SK-N-SH treated with all-trans-retinoic acid at 6 μM for 48 hours (cell line): ENCODE data around the gene DEPDC5.
"Not testable (repeated sequence)": the region's sequence is repeated elsewhere in the genome, so short reads cannot be mapped to it uniquely, and the experiment has no call there.

ENCODE experiments used
- ATAC-seq: fragments of 200-7000 bp; cut with Tn5 transposase; 3 replicates; pipeline ENCODE4 v1.9.1; 2020; ENCODE audit warnings: mild to moderate bottlenecking, moderate library complexity
- CSDC2 ChIP-seq: fragments of 250-450 bp; sonication (Bioruptor Pico); IDR thresholded peaks from 2 replicates; pipeline ENCODE4 v1.5.0; 2020; ENCODE audit warnings: mild to moderate bottlenecking, moderate library complexity
- ESRRG ChIP-seq: fragments of 250-450 bp; sonication (Bioruptor Pico); IDR thresholded peaks from 2 replicates; pipeline ENCODE4 v1.6.1; 2021; ENCODE audit warnings: mild to moderate bottlenecking
- GLIS3 ChIP-seq: fragments of 250-450 bp; sonication (Bioruptor Pico); IDR thresholded peaks from 2 replicates; pipeline ENCODE4 v1.5.0; 2020; ENCODE audit warnings: mild to moderate bottlenecking, moderate library complexity
- ISL1 ChIP-seq: fragments of 250-450 bp; sonication (Bioruptor Pico); IDR thresholded peaks from 2 replicates; pipeline ENCODE4 v2.1.2; 2022; ENCODE audit warnings: mild to moderate bottlenecking, moderate library complexity
- OSR1 ChIP-seq: fragments of 250-450 bp; sonication (Bioruptor Pico); IDR thresholded peaks from 2 replicates; pipeline ENCODE4 v1.8.0; 2022; ENCODE audit warnings: moderate library complexity, mild to moderate bottlenecking, inconsistent platforms
- PPARA ChIP-seq: fragments of 250-450 bp; sonication (Bioruptor Pico); IDR thresholded peaks from 2 replicates; pipeline ENCODE4 v1.5.0; 2020; ENCODE audit warnings: mild to moderate bottlenecking, borderline replicate concordance
- SNAI2 ChIP-seq: fragments of 250-450 bp; sonication (Bioruptor Pico); IDR thresholded peaks from 2 replicates; pipeline ENCODE4 v1.5.0; 2020; ENCODE audit warnings: mild to moderate bottlenecking, moderate library complexity
- TCF4 ChIP-seq: fragments of 250-450 bp; sonication (Bioruptor Pico); IDR thresholded peaks from 2 replicates; pipeline ENCODE4 v1.8.0; 2021; ENCODE audit warnings: mild to moderate bottlenecking, moderate library complexity, borderline replicate concordance
- TOX ChIP-seq: fragments of 250-450 bp; sonication (Bioruptor Pico); IDR thresholded peaks from 2 replicates; pipeline ENCODE4 v1.8.0; 2021; ENCODE audit warnings: mild to moderate bottlenecking, moderate library complexity, borderline replicate concordance
- ZC3H10 ChIP-seq: fragments of 250-450 bp; sonication (Bioruptor Pico); IDR thresholded peaks from 2 replicates; pipeline ENCODE4 v1.5.1; 2021; ENCODE audit warnings: mild to moderate bottlenecking, moderate library complexity
- ZFP3 ChIP-seq: fragments of 250-450 bp; sonication (Bioruptor Pico); IDR thresholded peaks from 2 replicates; pipeline ENCODE4 v1.5.0; 2020; ENCODE audit warnings: mild to moderate bottlenecking, moderate library complexity
- ZFP30 ChIP-seq: fragments of 450-650 bp; formaldehyde crosslinking; IDR thresholded peaks from 2 replicates; pipeline ENCODE4 v1.5.0; 2022; ENCODE audit warnings: mild to moderate bottlenecking, moderate library complexity
- ZNF565 ChIP-seq: fragments of 450-650 bp; formaldehyde crosslinking; conservative IDR thresholded peaks from 2 replicates; pipeline ENCODE4 v1.5.0; 2020; ENCODE audit warnings: low read depth, mild to moderate bottlenecking, moderate library complexity
- ZNF8 ChIP-seq: fragments of 450-650 bp; formaldehyde crosslinking; IDR thresholded peaks from 2 replicates; pipeline ENCODE4 v1.5.0; 2020; ENCODE audit warnings: mild to moderate bottlenecking, moderate library complexity
- TF ChIP-seq, protein P1 (sequence below): fragments of 250-450 bp; sonication (Bioruptor Pico); IDR thresholded peaks from 2 replicates; pipeline ENCODE4 v1.5.1; 2021; ENCODE audit warnings: mild to moderate bottlenecking, moderate library complexity
- TF ChIP-seq, protein P2 (sequence below): fragments of 250-450 bp; sonication (Bioruptor Pico); IDR thresholded peaks from 2 replicates; pipeline ENCODE4 v1.8.0; 2021; ENCODE audit warnings: low read depth, mild to moderate bottlenecking, moderate library complexity, borderline replicate concordance
- TF ChIP-seq, protein P3 (sequence below): fragments of 250-450 bp; sonication (Bioruptor Pico); IDR thresholded peaks from 2 replicates; pipeline ENCODE4 v1.5.0; 2020; ENCODE audit warnings: mild to moderate bottlenecking, moderate library complexity
- TF ChIP-seq, protein P4 (sequence below): fragments of 250-450 bp; sonication (Bioruptor Pico); IDR thresholded peaks from 2 replicates; pipeline ENCODE4 v1.5.1; 2020; ENCODE audit warnings: low read depth, mild to moderate bottlenecking, moderate library complexity
- TF ChIP-seq, protein P5 (sequence below): fragments of 250-450 bp; sonication (Bioruptor Pico); IDR thresholded peaks from 2 replicates; pipeline ENCODE4 v1.8.0; 2020; ENCODE audit warnings: mild to moderate bottlenecking, moderate library complexity, borderline replicate concordance

The DEPDC5 gene

DNA sequence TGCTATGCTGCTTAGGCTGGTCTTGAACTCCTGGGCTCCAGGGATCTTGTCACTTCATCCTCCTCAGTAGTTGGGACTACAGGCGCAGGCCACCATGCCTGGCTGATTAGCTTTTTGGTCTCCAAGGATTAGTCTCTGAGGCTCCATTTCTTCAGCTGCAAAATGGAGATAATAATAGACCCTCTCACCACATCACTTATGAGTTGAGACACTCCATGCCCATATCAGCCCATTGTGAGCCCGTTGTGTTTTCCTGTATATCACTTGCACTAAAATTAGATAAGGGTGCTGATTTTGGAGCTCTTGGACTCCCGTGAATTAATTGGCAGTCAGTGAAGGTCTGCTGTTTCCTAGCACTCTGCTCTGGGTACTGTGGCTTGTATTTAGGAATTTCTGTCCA lies 36.0 kb downstream of the DEPDC5 start:
- no peak for ATAC-seq
- TF ChIP-seq, protein P1, sequence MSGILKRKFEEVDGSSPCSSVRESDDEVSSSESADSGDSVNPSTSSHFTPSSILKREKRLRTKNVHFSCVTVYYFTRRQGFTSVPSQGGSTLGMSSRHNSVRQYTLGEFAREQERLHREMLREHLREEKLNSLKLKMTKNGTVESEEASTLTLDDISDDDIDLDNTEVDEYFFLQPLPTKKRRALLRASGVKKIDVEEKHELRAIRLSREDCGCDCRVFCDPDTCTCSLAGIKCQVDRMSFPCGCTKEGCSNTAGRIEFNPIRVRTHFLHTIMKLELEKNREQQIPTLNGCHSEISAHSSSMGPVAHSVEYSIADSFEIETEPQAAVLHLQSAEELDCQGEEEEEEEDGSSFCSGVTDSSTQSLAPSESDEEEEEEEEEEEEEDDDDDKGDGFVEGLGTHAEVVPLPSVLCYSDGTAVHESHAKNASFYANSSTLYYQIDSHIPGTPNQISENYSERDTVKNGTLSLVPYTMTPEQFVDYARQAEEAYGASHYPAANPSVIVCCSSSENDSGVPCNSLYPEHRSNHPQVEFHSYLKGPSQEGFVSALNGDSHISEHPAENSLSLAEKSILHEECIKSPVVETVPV: no peak
- TF ChIP-seq CSDC2 (no peak), TOX (CRISPR knock-in tag) (no peak), OSR1 (CRISPR knock-in tag) (no peak), GLIS3 (no peak), ZFP30 (CRISPR knock-in tag) (no peak), ESRRG (CRISPR knock-in tag) (no peak), ZNF8 (CRISPR knock-in tag) (no peak), PPARA (CRISPR knock-in tag) (no peak), ZFP3 (CRISPR knock-in tag) (no peak), ZC3H10 (CRISPR knock-in tag) (no peak), TCF4 (CRISPR knock-in tag) (no peak), SNAI2 (CRISPR knock-in tag) (no peak)
- TF ChIP-seq, protein P2, sequence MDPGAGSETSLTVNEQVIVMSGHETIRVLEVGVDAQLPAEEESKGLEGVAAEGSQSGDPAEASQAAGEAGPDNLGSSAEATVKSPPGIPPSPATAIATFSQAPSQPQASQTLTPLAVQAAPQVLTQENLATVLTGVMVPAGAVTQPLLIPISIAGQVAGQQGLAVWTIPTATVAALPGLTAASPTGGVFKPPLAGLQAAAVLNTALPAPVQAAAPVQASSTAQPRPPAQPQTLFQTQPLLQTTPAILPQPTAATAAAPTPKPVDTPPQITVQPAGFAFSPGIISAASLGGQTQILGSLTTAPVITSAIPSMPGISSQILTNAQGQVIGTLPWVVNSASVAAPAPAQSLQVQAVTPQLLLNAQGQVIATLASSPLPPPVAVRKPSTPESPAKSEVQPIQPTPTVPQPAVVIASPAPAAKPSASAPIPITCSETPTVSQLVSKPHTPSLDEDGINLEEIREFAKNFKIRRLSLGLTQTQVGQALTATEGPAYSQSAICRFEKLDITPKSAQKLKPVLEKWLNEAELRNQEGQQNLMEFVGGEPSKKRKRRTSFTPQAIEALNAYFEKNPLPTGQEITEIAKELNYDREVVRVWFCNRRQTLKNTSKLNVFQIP (CRISPR knock-in tag): no peak
- TF ChIP-seq, protein P3, sequence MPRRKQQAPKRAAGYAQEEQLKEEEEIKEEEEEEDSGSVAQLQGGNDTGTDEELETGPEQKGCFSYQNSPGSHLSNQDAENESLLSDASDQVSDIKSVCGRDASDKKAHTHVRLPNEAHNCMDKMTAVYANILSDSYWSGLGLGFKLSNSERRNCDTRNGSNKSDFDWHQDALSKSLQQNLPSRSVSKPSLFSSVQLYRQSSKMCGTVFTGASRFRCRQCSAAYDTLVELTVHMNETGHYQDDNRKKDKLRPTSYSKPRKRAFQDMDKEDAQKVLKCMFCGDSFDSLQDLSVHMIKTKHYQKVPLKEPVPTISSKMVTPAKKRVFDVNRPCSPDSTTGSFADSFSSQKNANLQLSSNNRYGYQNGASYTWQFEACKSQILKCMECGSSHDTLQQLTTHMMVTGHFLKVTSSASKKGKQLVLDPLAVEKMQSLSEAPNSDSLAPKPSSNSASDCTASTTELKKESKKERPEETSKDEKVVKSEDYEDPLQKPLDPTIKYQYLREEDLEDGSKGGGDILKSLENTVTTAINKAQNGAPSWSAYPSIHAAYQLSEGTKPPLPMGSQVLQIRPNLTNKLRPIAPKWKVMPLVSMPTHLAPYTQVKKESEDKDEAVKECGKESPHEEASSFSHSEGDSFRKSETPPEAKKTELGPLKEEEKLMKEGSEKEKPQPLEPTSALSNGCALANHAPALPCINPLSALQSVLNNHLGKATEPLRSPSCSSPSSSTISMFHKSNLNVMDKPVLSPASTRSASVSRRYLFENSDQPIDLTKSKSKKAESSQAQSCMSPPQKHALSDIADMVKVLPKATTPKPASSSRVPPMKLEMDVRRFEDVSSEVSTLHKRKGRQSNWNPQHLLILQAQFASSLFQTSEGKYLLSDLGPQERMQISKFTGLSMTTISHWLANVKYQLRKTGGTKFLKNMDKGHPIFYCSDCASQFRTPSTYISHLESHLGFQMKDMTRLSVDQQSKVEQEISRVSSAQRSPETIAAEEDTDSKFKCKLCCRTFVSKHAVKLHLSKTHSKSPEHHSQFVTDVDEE (CRISPR knock-in tag): no peak
- TF ChIP-seq, protein P4, sequence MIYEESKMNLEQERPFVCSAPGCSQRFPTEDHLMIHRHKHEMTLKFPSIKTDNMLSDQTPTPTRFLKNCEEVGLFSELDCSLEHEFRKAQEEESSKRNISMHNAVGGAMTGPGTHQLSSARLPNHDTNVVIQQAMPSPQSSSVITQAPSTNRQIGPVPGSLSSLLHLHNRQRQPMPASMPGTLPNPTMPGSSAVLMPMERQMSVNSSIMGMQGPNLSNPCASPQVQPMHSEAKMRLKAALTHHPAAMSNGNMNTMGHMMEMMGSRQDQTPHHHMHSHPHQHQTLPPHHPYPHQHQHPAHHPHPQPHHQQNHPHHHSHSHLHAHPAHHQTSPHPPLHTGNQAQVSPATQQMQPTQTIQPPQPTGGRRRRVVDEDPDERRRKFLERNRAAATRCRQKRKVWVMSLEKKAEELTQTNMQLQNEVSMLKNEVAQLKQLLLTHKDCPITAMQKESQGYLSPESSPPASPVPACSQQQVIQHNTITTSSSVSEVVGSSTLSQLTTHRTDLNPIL: no peak
- TF ChIP-seq, protein P5, sequence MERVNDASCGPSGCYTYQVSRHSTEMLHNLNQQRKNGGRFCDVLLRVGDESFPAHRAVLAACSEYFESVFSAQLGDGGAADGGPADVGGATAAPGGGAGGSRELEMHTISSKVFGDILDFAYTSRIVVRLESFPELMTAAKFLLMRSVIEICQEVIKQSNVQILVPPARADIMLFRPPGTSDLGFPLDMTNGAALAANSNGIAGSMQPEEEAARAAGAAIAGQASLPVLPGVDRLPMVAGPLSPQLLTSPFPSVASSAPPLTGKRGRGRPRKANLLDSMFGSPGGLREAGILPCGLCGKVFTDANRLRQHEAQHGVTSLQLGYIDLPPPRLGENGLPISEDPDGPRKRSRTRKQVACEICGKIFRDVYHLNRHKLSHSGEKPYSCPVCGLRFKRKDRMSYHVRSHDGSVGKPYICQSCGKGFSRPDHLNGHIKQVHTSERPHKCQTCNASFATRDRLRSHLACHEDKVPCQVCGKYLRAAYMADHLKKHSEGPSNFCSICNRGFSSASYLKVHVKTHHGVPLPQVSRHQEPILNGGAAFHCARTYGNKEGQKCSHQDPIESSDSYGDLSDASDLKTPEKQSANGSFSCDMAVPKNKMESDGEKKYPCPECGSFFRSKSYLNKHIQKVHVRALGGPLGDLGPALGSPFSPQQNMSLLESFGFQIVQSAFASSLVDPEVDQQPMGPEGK (CRISPR knock-in tag): no peak
- TF ChIP-seq, all 23 proteins: peak for 0

DNA sequence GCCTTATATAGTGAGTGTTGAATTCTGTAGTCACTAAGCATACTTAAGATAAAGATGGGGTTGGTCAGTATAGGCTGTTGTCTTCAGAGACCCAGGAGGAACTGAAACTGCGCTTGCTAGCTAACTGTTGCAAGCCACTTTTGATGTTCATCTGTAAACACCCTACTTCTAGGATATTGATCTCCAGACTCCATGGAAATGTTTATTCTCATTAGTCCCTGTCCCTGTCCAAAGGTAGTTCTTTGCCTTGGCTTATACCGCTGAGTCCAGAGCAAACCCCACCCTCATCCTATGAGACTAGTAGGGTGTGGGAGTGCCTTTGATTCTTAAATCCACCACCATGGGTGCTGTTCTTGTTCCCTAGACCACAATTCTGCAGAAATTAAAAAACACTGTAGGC lies 36.4 kb downstream of the DEPDC5 start:
- ATAC-seq: no peak
- TF ChIP-seq, protein P1: no peak
- no peak for TF ChIP-seq TCF4 (CRISPR knock-in tag)

DNA sequence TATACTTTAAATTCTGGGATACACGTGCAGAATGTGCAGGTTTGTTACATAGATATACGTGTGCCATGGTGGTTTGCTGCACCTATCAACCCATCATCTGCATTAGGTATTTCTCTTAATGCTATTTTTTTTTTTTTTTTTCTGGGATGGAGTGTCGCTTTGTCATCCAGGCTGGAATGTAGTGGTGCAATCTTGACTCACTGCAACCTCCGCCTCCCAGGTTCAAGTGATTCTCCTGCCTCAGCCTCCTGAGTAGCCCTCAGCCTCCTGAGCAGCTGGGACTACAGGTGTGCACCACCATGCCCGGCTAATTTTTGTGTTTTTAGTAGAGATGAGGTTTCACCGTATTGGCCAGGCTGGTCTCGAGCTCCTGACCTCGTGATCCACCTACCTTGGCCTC lies 45.5 kb downstream of the DEPDC5 start:
- ATAC-seq: not testable (repeated sequence)

DNA sequence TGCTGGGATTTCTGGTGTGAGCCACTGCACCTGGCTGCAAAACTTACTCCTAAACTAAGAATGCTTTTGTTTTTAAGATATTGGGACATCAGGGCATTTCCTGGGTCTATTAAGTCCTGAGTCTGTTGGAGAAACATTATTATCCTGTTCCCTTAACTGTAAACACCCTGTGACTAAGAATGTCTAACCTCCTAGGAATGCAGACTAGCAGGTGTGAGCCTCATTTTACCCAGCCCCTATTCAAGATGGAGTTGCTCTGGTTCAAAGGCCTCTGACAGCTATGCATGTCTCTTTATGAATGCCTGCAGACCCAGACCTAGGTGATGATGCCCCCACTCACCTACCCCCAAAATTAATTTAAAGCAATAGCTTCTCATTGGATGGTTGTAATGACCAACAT lies 46.2 kb downstream of the DEPDC5 start:
- TF ChIP-seq SNAI2 (CRISPR knock-in tag): no peak
- no peak for TF ChIP-seq ZFP30 (CRISPR knock-in tag)
- no peak for TF ChIP-seq ZNF565 (CRISPR knock-in tag)
- peak; percentile 92 for TF ChIP-seq OSR1 (CRISPR knock-in tag)
- TF ChIP-seq GLIS3: no peak
- TF ChIP-seq ISL1 (CRISPR knock-in tag): 0 out of 2 replicates have a peak, but pooled peaks have one; percentile 21
- ATAC-seq: no peak

DNA sequence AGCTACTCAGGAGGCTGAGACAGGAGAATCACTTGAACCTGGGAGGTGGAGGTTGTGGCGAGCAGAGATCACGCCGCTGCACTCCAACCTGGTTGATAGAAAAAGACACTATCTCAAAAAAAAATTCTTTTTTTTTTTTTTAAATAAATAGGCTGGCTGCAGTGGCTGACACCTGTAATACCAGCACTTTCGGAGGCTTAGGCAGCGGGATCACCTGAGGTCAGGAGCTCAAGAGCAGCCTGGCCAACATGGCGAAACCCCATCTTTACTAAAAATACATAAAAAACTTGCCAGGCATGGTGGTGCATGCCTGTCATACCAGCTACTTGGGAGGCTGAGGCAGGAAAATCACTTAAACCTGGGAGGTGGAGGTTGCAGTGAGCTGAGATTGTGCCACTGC lies 47.0 kb downstream of the DEPDC5 start:
- ATAC-seq: not testable (repeated sequence)
